AG10803 (cell line): ENCODE measurements around the gene TMEM225B.
"Not testable (repeated sequence)": the region's sequence is repeated elsewhere in the genome, so short reads cannot be mapped to it uniquely, and the experiment has no call there.

Source experiments
- DNase-seq: peaks from one replicate; pipeline ENCODE4 v3.0.0; 2010; ENCODE audit warnings: low read depth
- H3K4me3 ChIP-seq: 2 replicates; pipeline ENCODE4 v1.5.1; 2011; ENCODE audit warnings: mild to moderate bottlenecking, low read length, control low read depth
- CTCF ChIP-seq: conservative IDR thresholded peaks from 2 replicates; pipeline ENCODE4 v1.5.1; 2011; ENCODE audit warnings: mild to moderate bottlenecking, low read length, control low read depth, inconsistent platforms

Gene TMEM225B

GRCh38 chr7:99597762-99598501 is at the start of gene TMEM225B:
Gene TMEM225B, plus strand, starts transcription at chr7:99598267. Its CDS starts 6,122 bp downstream, at chr7:99604389.
- no peak within 1 kb of the TSS for H3K4me3 ChIP-seq
- no peak for TF ChIP-seq CTCF
- DNase-seq = no peak

- H3K4me3 ChIP-seq = not testable (repeated sequence)
Observed at GRCh38 chr7:99549545-99549944, 48.5 kb upstream of the TMEM225B start.

GRCh38 chr7:99551334-99551733 is 46.7 kb upstream of the TMEM225B start:
- H3K4me3 ChIP-seq = peak overlapping the region; percentile 98
- DNase-seq = no peak
- no peak for TF ChIP-seq CTCF

More at GRCh38 chr7:99549545-99549944, 48.5 kb upstream of the TMEM225B start:
- not testable (repeated sequence) for DNase-seq

- H3K4me3 ChIP-seq = peak within 1 kb of the TSS; percentile 98
- TF ChIP-seq CTCF = no peak
- peak; percentile 93 for DNase-seq
Observed at GRCh38 chr7:99551767-99552463, 46.2 kb upstream of the TMEM225B start, which contains the start of gene FAM200A. Gene FAM200A, minus strand, starts transcription at chr7:99552114. Its CDS starts 3,707 bp downstream, at chr7:99548407.

- TF ChIP-seq CTCF = no peak
- DNase-seq = no peak
- H3K4me3 ChIP-seq = no peak overlapping the region
Observed at GRCh38 chr7:99553039-99553438, 45.0 kb upstream of the TMEM225B start.

GRCh38 chr7:99554939-99555338 is 43.1 kb upstream of the TMEM225B start:
- no peak for DNase-seq
- no peak overlapping the region for H3K4me3 ChIP-seq
- no peak for TF ChIP-seq CTCF

GRCh38 chr7:99557196-99557607 is 40.9 kb upstream of the TMEM225B start:
- no peak for TF ChIP-seq CTCF

More at GRCh38 chr7:99557196-99557607, 40.9 kb upstream of the TMEM225B start:
- H3K4me3 ChIP-seq = peak overlapping the region; percentile 91
- no peak for DNase-seq
